Smooth muscle cell of the coronary artery (primary cell): ENCODE measurements around the gene CZIB. TPM values are rescaled to one million over a fixed set of nuclear protein-coding genes. Genes with fewer than 3 reads are reported as not detected.

ENCODE experiments used
- total RNA-seq: library from RNA; depleted of rRNA; stranded (reverse); fragments of >200 nt; gene quantifications from 2 replicates; pipeline ENCODE4 v1.2.3, GENCODE V29; 2014; ENCODE audit warnings: low replicate concordance

CZIB gene
- total RNA-seq: 44.0 and 55.1 TPM in 2 replicates

GRCh38 chr1:53220171-53220961 lies at the start of gene CZIB:
TSS of gene CZIB (minus strand) at chr1:53220634. CDS start at chr1:53220575, 59 bp downstream.

GRCh38 chr1:53238197-53239155 lies 18.0 kb upstream of the CZIB start, which contains the start of gene MAGOH:
TSS of gene MAGOH (minus strand) at chr1:53238518. CDS start at chr1:53238448, 70 bp downstream.

GRCh38 chr1:53196485-53197290 lies 23.7 kb downstream of the CZIB start, which contains the start of gene CPT2:
TSS of gene CPT2 (plus strand) at chr1:53196824. CDS start at chr1:53196944, 120 bp downstream.

Other genes with a start within 250 kb of the CZIB start
- gene PODN, start 158.4 kb downstream of the CZIB start, total RNA-seq: 4.1 and 173 TPM in 2 replicates
- 0.23 and 2.6 TPM in 2 replicates for gene SLC1A7, start 78.0 kb downstream of the CZIB start, total RNA-seq
- 6.0 and 11.2 TPM in 2 replicates for gene CPT2, start 23.8 kb downstream of the CZIB start, total RNA-seq
- gene MAGOH, start 17.9 kb upstream of the CZIB start, total RNA-seq: 45.6 and 46.6 TPM in 2 replicates
- 8.7 and 16.1 TPM in 2 replicates for gene LRP8, start 107.4 kb upstream of the CZIB start, total RNA-seq
- not detected in 2 replicates for gene DMRTB1, start 238.8 kb upstream of the CZIB start, total RNA-seq